ENCODE results near the gene KMT5C.

DNA sequence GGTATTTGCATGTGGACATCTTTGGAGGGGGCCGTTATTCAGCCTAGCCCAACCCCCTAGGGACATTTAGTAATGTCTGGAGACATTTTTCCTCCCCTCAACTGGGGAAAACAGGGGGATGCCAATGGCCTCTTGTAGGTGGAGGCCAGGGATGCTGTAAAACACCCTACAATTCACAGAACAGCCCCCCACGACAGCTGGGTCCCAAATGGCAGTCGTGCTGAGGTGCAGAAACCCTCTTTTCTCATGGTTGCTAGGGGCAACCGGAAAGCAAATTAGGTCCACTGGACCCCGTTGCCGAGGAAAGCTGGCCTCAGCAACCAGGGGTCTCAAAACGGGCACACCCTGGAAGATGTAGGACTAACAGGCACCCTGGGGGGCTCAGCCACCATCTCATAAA is 29.2 kb upstream of the KMT5C start:
- TF ChIP-seq GATA2 (IDR thresholded peaks at IDR 0.05; ENCODE audit: low read depth, low read length) (no peak), GATA3 (IDR thresholded peaks at IDR 0.05; ENCODE audit: low read depth, low read length) (no peak)

All from SH-SY5Y (cell line).